NT2/D1 (cell line): ENCODE results near the gene MBP.

Experiments used
- SUZ12 ChIP-seq: IDR thresholded peaks from 2 replicates; pipeline ENCODE4 v1.6.1; 2011; ENCODE audit not compliant: insufficient read length, insufficient read depth; ENCODE audit errors: extremely low read depth
- YY1 ChIP-seq: IDR thresholded peaks from 2 replicates; pipeline ENCODE4 v1.6.1; 2011; ENCODE audit not compliant: insufficient read length, insufficient read depth
- ZNF274 ChIP-seq: IDR thresholded peaks from 2 replicates; pipeline ENCODE4 v1.6.1; 2011; ENCODE audit warnings: mild to moderate bottlenecking, low read depth, low read length

- TF ChIP-seq ZNF274 = no peak
- no peak for TF ChIP-seq YY1
- no peak for TF ChIP-seq SUZ12
These were observed 31.4 kb upstream of the MBP start for GRCh38 chr18:77164026-77164425.
